Lower leg skin (tissue), 4 donors: Measurements from ENCODE around the gene IQSEC3. TPM values are rescaled to one million over a fixed set of nuclear protein-coding genes. Genes with fewer than 3 reads are reported as not detected.

Source experiments
- DNase-seq, 2 donors: peaks; one replicate each; pipeline ENCODE4 v3.0.0-alpha.2; 2019; ENCODE audit warnings: low spot score in 2 of 2
- H3K4me3 ChIP-seq: fragments of 200-600 bp; sonication (generic); 2 replicates; pipeline ENCODE4 v1.5.1; 2017; ENCODE audit warnings: mild to moderate bottlenecking, low read depth; ENCODE audit not compliant: poor library complexity, severe bottlenecking
- CTCF ChIP-seq, 3 donors: fragments of 450-650 bp; IDR thresholded peaks; one replicate each; pipeline ENCODE4 v1.5.1; 2016; ENCODE audit warnings: antibody characterized with exemption in 3 of 3, mild to moderate bottlenecking in 3 of 3, moderate library complexity in 2 of 3
- POLR2A ChIP-seq, 2 donors: fragments of 450-650 bp; IDR thresholded peaks; one replicate each; pipeline ENCODE4 v1.6.1; 2016 to 2017; ENCODE audit warnings: antibody characterized with exemption in 2 of 2, mild to moderate bottlenecking in 1 of 2, moderate library complexity in 1 of 2
- WGBS, 2 donors: methylation state at CpG; one replicate each; pipeline ENCODE4 v1.1.5; 2018; 5-methylcytosine and 5-hydroxymethylcytosine counted together
- intact Hi-C: fragments of 100-400 bp; cut with DNase I; formaldehyde crosslinking; loops from one replicate; pipeline ENCODE4 v1.15.0; 2023; ENCODE audit warnings: low total_unique reads
- total RNA-seq, 4 donors: library from RNA; depleted of rRNA; stranded (reverse); fragments of >200 nt; gene quantifications; one replicate each; pipeline ENCODE4 v1.1.0, GENCODE V29; 2016

The IQSEC3 gene
- total RNA-seq, 4 donors from 2014 or later, result 0.04 to 0.10 (median 0.05) TPM; not detected in 1

- WGBS, 2 donors, result 41 to 56% methylated on average over 14 to 16 of the region's 16 CpGs
- TF ChIP-seq CTCF (IDR thresholded peaks at IDR 0.05), result no peak
- TF ChIP-seq POLR2A (IDR thresholded peaks at IDR 0.05), result no peak
- no peak overlapping the region for H3K4me3 ChIP-seq
- DNase-seq, result no peak
- intact Hi-C loops, result no loop called here
Measured at GRCh38 chr12:176321-177181, 110.0 kb downstream of the IQSEC3 start.

- 65 to 71% methylated on average over 9 to 11 of the region's 11 CpGs for WGBS, 2 donors
- no peak for DNase-seq
- H3K4me3 ChIP-seq, result no peak overlapping the region
- TF ChIP-seq POLR2A (IDR thresholded peaks at IDR 0.05) (no peak), CTCF (IDR thresholded peaks at IDR 0.05) (no peak)
- intact Hi-C loops, result no loop called here
Measured at GRCh38 chr12:177336-177979, 110.9 kb downstream of the IQSEC3 start.

GRCh38 chr12:177980-178828 lies 111.6 kb downstream of the IQSEC3 start:
- no peak for TF ChIP-seq CTCF (IDR thresholded peaks at IDR 0.05)
- intact Hi-C loops, result no loop called here
- no peak overlapping the region for H3K4me3 ChIP-seq

GRCh38 chr12:178829-179109 lies 112.2 kb downstream of the IQSEC3 start:
- no peak for TF ChIP-seq POLR2A (IDR thresholded peaks at IDR 0.05)
- TF ChIP-seq CTCF (IDR thresholded peaks at IDR 0.05), result no peak
- 63 to 76% methylated on average over 3 of the region's 3 CpGs for WGBS, 2 donors
- intact Hi-C loops, result no loop called here
- no peak overlapping the region for H3K4me3 ChIP-seq
- DNase-seq, result no peak

More at GRCh38 chr12:177980-178828, 111.6 kb downstream of the IQSEC3 start:
- 83 to 87% methylated on average over 20 of the region's 20 CpGs for WGBS, 2 donors
- no peak for DNase-seq

GRCh38 chr12:179131-179884 lies 112.7 kb downstream of the IQSEC3 start:
- intact Hi-C loops, result no loop called here
- no peak overlapping the region for H3K4me3 ChIP-seq
- 65% methylated on average over 10 to 11 of the region's 11 CpGs for WGBS, 2 donors
- DNase-seq, result no peak
- TF ChIP-seq CTCF (IDR thresholded peaks at IDR 0.05) (no peak), POLR2A (IDR thresholded peaks at IDR 0.05) (no peak)
